ENCODE data around the gene FRMD8. TPM values are rescaled to one million over a fixed set of nuclear protein-coding genes. Genes with fewer than 3 reads are reported as not detected.
"Not testable (repeated sequence)": the region's sequence is repeated elsewhere in the genome, so short reads cannot be mapped to it uniquely, and the experiment has no call there.

Gene FRMD8
- total RNA-seq, 2 donors from 2014 or later: 36.1 to 106 TPM

- no peak overlapping the region for H3K27ac ChIP-seq
- no peak for TF ChIP-seq POLR2AphosphoS5 (IDR thresholded peaks at IDR 0.05)
- no peak for TF ChIP-seq CTCF (IDR thresholded peaks at IDR 0.05)
- TF ChIP-seq POLR2A (IDR thresholded peaks at IDR 0.05): no peak
Observed at GRCh38 chr11:65412271-65413076, 26.0 kb downstream of the FRMD8 start.

GRCh38 chr11:65413077-65413664 lies 26.7 kb downstream of the FRMD8 start:
- H3K9me3 ChIP-seq; H3K27me3 ChIP-seq (replicated peaks; ENCODE audit: insufficient read depth); DNase-seq (ENCODE audit: low spot score); H3K36me3 ChIP-seq; H3K27ac ChIP-seq; H3K4me3 ChIP-seq: not testable (repeated sequence)
- 81% methylated on average over 15 of the region's 15 CpGs for WGBS
- intact Hi-C loops (cut with DNase I): loop anchor here (10.0 kb wide), 1 partner anchor 48 kb away; no protein-coding TSS in a partner anchor
- H3K4me1 ChIP-seq (replicated peaks): peaks cover 10% of the 10 kb centered on the region

More at GRCh38 chr11:65412271-65413076, 26.0 kb downstream of the FRMD8 start:
- Histone ChIP-seq H3K27me3 (replicated peaks; ENCODE audit: insufficient read depth) (no peaks in the 10 kb centered on the region), H3K4me1 (replicated peaks) (peaks cover 4% of the 10 kb centered on the region), H3K9me3 (no peaks in the 10 kb centered on the region), H3K36me3 (no peaks in the 10 kb centered on the region), H3K4me3 (no peak overlapping the region)
- intact Hi-C loops (cut with DNase I): loop anchor here (10.0 kb wide), 1 partner anchor 48 kb away; no protein-coding TSS in a partner anchor
- WGBS: 73% methylated on average over 21 of the region's 24 CpGs
- no peak for DNase-seq (ENCODE audit: low spot score)

GRCh38 chr11:65414776-65415498 lies 28.5 kb downstream of the FRMD8 start:
- intact Hi-C loops (cut with DNase I): loop anchor here (2.0 to 10.0 kb wide), 2 partner anchors 32 to 50 kb away; partner anchors contain the start of gene SLC25A45
- no peak for DNase-seq (ENCODE audit: low spot score)

GRCh38 chr11:65415499-65416340 lies 29.3 kb downstream of the FRMD8 start:
- TF ChIP-seq POLR2A (IDR thresholded peaks at IDR 0.05) (no peak), CTCF (IDR thresholded peaks at IDR 0.05) (no peak), POLR2AphosphoS5 (IDR thresholded peaks at IDR 0.05) (no peak)
- WGBS: 69% methylated on average over 11 of the region's 11 CpGs
- no peaks in the 10 kb centered on the region for H3K36me3 ChIP-seq
- H3K27me3 ChIP-seq (replicated peaks; ENCODE audit: insufficient read depth): no peaks in the 10 kb centered on the region
- DNase-seq (ENCODE audit: low spot score): no peak
- H3K4me3 ChIP-seq: peak overlapping the region in 1 of 2 donors; percentile 24
- no peaks in the 10 kb centered on the region for H3K9me3 ChIP-seq
- H3K27ac ChIP-seq: peak overlapping the region; percentile 100
- H3K4me1 ChIP-seq (replicated peaks): peaks cover 25% of the 10 kb centered on the region
- intact Hi-C loops (cut with DNase I): loop anchor here (1.0 to 10.0 kb wide), 3 partner anchors 33 to 95 kb away; partner anchors contain the start of gene SLC25A45

More at GRCh38 chr11:65414776-65415498, 28.5 kb downstream of the FRMD8 start:
- Histone ChIP-seq H3K4me3 (no peak overlapping the region), H3K27ac (peak overlapping the region in 1 of 2 donors; percentile 100), H3K4me1 (replicated peaks) (peaks cover 18% of the 10 kb centered on the region), H3K36me3 (no peaks in the 10 kb centered on the region), H3K27me3 (replicated peaks; ENCODE audit: insufficient read depth) (no peaks in the 10 kb centered on the region), H3K9me3 (no peaks in the 10 kb centered on the region)
- WGBS: 82% methylated on average over 11 of the region's 11 CpGs
- TF ChIP-seq POLR2AphosphoS5 (IDR thresholded peaks at IDR 0.05): no peak
- no peak for TF ChIP-seq POLR2A (IDR thresholded peaks at IDR 0.05)
- no peak for TF ChIP-seq CTCF (IDR thresholded peaks at IDR 0.05)
